Thymus (tissue), 11 donors: ENCODE measurements around the gene ARID4B. TPM values are rescaled to one million over a fixed set of nuclear protein-coding genes. Genes with fewer than 3 reads are reported as not detected.

Experiments
- DNase-seq, 9 donors: peaks; one replicate each; pipeline ENCODE4 v3.0.0-alpha.2; 2013; ENCODE audit warnings: low spot score in 9 of 9, low read depth in 6 of 9, missing footprints in 1 of 9
- H3K27ac ChIP-seq, 2 donors: one replicate each; pipeline ENCODE4 v1.5.1; 2013; ENCODE audit warnings: control low read depth in 1 of 2, low read depth in 1 of 2, low read length in 1 of 2, mild to moderate bottlenecking in 1 of 2, moderate library complexity in 1 of 2
- H3K27me3 ChIP-seq, 2 donors: one replicate each; pipeline ENCODE4 v1.5.1; 2013; ENCODE audit warnings: low read length in 1 of 2; ENCODE audit not compliant: control insufficient read depth in 2 of 2, insufficient read depth in 1 of 2
- H3K36me3 ChIP-seq, 2 donors: one replicate each; pipeline ENCODE4 v1.5.1; 2013; ENCODE audit warnings: low read length in 1 of 2, mild to moderate bottlenecking in 1 of 2, moderate library complexity in 1 of 2; ENCODE audit not compliant: control insufficient read depth in 2 of 2, insufficient read depth in 2 of 2
- H3K4me1 ChIP-seq, 2 donors: one replicate each; pipeline ENCODE4 v1.5.1; 2013; ENCODE audit warnings: low read length in 2 of 2; ENCODE audit not compliant: control insufficient read depth in 2 of 2, insufficient read depth in 2 of 2
- H3K4me3 ChIP-seq, 2 donors: one replicate each; pipeline ENCODE4 v1.5.1; 2013; ENCODE audit warnings: low read length in 2 of 2, control low read depth in 1 of 2, mild to moderate bottlenecking in 1 of 2
- H3K9me3 ChIP-seq, 2 donors: one replicate each; pipeline ENCODE4 v1.5.1; 2013; ENCODE audit warnings: low read length in 1 of 2, mild to moderate bottlenecking in 1 of 2; ENCODE audit not compliant: control insufficient read depth in 2 of 2, insufficient read depth in 1 of 2
- whole genome bisulfite sequencing: extraction: QIAGEN DNeasy Blood & Tissue Kit; methylation state at CpG from one replicate; pipeline ENCODE4 v1.1.7; 2013; 5-methylcytosine and 5-hydroxymethylcytosine counted together
- polyA plus RNA-seq: library from polyadenylated mRNA; stranded (reverse); fragments of 200-250 nt; gene quantifications from one replicate; pipeline ENCODE4 v1.2.3, GENCODE V29; 2013
- total RNA-seq: library from RNA; stranded (reverse); fragments of 120-200 nt; gene quantifications from one replicate; pipeline ENCODE4 v1.2.4, GENCODE V29; 2013
- donor health status: healthy.

Gene ARID4B
- total and polyA plus RNA-seq, 2 donors = 36.9 to 41.8 TPM

DNA sequence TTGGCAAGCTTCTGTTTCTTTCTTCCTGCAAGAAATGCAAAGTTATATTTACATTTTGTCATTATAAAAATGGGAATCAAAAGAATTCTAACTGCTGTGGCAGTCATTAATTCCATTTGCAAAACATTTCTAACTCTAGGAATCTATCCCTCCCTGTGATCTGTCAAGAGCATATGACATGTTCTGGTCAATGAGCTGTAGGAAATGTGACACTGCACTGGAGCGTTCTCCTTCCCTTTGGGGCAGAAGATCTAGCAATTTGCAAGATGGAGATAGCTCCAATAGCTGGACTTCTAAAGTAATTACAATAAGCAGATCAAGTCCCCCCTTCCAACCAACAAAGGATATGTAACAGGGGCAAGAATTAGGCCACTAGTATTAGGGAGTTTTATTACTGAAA is 205.6 kb downstream of the ARID4B start:
- H3K4me1 ChIP-seq = peaks cover 6 to 13% of the 10 kb centered on the region in 2 donors

More for the DNA sequence above, 205.6 kb downstream of the ARID4B start:
- 96% methylated on average over 1 of the region's 1 CpG for WGBS
- H3K9me3 ChIP-seq = no peaks in the 10 kb centered on the region
- DNase-seq = no peak
- no peaks in the 10 kb centered on the region for H3K27me3 ChIP-seq
- H3K27ac ChIP-seq = no peak overlapping the region
- H3K36me3 ChIP-seq = peaks cover 25 to 73% of the 10 kb centered on the region in 2 donors
- H3K4me3 ChIP-seq = no peak overlapping the region

Other genes with a start within 250 kb of the ARID4B start
- 54.1 TPM for gene TOMM20, start 199.3 kb downstream of the ARID4B start, total RNA-seq
- 76.8 TPM for gene TOMM20, start 199.3 kb downstream of the ARID4B start, polyA plus RNA-seq
- 95.1 TPM for gene RBM34, start 166.9 kb downstream of the ARID4B start, total RNA-seq
- gene RBM34, start 166.9 kb downstream of the ARID4B start, polyA plus RNA-seq = 168 TPM
- gene GGPS1, start 391 bp upstream of the ARID4B start, total RNA-seq = 29.8 TPM
- 44.1 TPM for gene GGPS1, start 391 bp upstream of the ARID4B start, polyA plus RNA-seq
- gene TBCE, start 39.2 kb upstream of the ARID4B start, total RNA-seq = 33.7 TPM
- gene TBCE, start 39.2 kb upstream of the ARID4B start, polyA plus RNA-seq = 34.0 TPM
- 18.9 TPM for gene B3GALNT2, start 176.3 kb upstream of the ARID4B start, total RNA-seq
- 2.8 TPM for gene B3GALNT2, start 176.3 kb upstream of the ARID4B start, polyA plus RNA-seq